NK-92 treated with Interleukin-12 subunit alpha and Interleukin-12 subunit beta, amount 100 ng/mL, for 24 hours (cell line): ENCODE data around the gene ADAMTS8.
"Not testable (repeated sequence)": the region's sequence is repeated elsewhere in the genome, so short reads cannot be mapped to it uniquely, and the experiment has no call there.

Experiments used
- DNase-seq: peaks from one replicate; lab custom pipeline; 2025; lab: John Stamatoyannopoulos, UW

ADAMTS8 gene

DNA sequence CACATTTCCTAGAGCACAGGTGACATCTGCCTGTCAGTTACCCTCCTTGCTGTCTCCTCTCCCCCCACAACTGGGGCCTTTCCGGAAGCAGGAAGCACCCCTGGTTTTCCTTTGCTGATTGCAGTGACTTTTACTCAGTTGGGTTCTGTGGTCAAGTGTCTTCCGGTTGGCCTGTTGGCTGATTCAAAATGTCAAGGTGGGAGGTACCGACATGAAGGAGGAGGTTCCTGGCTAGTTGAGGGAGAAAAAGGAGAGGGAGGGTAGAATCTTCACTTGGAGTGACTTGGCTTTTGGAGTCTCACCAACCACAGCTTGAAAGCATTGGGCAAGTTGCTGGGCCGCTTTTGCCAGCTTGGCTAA lies 10.7 kb upstream of the ADAMTS8 start:
- DNase-seq: peak; percentile 15

DNA sequence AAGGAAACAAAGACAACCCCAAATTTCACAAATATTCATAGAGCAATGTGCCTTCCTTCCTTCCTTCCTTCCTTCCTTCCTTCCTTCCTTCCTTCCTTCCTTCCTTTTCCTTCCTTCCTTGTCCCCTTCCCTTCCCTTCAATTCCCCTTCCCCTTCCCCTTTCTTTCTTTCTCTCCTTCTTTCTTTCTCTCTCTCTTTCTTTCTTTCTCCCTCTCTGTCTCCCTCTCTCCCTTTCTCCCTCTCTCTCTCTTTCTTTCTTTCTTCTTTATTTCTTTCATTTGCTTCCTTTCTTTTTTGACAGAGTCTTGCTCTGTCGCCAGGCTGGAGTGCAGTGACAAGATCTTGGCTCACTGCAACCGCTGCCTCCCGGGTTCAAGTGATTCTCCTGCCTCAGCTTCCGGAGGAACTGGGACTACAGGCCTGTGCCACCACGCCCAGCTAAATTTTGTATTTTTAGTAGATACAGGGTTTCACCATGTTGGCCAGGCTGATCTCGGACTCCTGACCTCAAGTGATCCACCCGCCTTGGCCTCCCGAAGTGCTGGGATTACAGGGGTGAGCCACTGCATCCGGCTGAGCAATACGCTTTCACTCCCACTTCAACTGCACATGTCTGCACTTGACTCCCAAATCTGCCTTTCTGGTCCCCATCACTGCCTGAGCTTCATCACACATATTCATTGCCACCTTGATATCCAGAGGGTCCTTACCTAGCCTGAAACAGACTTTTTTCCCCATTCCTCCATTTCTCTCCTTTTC lies 10.2 kb upstream of the ADAMTS8 start:
- DNase-seq: not testable (repeated sequence)

DNA sequence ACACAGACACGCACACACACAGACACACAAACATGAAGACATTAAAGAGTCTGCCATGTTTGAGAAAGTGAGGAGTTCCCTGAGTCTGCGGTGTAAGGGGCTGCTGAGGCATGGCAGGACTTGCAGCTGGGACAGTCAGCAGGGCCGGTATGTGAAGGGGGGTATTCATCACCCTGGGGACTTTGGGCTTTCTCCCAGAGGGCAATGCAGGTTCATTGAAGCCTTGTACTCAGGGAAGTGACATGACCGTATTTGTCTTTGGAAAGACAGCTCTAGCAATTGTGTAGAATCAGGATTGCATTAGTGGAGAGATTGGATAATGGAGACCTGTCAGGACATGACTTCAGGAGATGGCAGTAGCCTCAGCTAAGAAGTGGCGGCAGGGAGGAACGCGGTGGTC lies 9.4 kb upstream of the ADAMTS8 start:
- DNase-seq: no peak

DNA sequence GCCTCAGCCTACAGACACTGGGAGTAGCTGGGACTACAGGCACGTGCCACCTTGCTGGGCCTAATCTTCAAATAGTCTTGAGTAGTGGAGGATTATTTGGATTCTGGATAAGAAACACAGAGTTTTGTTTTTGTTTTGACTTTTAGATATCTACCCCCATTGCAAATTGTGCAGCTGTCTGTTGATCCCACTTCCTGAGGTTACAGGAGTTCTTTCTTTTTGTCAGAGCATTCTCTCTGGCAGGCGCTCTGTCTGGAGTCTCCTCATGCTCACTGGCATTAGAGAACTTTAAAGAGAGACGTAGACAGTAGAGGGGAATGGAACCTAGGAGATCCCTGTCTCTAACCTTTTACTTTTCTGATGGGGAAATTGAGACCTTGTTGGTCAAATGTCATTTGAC lies 7.8 kb upstream of the ADAMTS8 start:
- no peak for DNase-seq

DNA sequence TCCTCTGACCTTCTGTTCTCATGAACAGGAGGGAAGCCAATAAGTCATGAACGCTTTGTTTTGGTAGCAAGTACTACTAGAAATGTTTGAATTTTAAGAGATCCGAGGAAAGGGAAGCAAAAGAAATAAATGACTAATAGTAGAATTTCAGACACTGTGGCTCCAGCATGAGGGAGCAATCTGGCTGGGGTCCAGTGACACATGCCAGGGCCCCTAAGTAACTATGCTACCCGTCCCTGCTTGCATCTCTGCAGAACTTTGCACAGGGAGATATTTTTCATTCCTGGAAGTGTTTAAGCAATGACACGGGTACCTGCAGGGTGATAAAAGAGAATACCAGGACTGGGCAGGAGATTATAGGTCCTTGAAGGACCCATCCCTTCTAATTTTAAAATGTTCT lies 7.3 kb upstream of the ADAMTS8 start:
- DNase-seq: no peak

DNA sequence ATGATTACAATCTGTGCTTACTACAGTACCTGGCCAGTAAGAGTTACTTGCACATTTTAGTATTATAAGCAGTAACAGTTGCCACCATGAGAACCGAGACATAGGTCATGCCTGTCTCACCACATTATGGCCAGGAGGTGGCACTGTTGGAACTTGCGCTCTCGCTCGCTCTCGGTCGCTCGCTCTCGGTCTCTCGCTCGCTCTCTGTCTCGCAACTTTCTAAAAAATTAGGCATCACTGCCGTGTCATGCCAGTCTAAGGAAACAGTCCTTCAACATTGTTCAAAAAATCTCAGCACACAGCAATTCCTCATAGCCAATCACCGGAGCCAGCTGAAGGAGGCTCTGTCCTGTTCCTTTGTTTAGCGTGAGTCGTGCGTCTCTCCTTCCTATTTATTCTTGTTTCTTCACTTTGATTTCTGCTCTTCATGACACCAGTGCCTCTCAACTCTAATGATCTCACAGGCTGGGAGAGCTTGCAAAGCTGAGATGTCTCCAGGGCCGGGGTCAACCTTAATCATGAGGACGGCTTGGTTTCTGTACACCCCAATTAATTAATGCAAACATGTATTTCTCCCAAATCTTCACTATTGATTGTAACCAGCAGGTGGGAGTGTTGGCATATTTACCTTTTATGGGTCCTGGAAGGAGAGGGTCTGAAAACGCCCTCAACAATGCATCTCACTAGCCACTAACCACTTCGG lies 6.3 kb upstream of the ADAMTS8 start:
- peak; percentile 44 for DNase-seq

DNA sequence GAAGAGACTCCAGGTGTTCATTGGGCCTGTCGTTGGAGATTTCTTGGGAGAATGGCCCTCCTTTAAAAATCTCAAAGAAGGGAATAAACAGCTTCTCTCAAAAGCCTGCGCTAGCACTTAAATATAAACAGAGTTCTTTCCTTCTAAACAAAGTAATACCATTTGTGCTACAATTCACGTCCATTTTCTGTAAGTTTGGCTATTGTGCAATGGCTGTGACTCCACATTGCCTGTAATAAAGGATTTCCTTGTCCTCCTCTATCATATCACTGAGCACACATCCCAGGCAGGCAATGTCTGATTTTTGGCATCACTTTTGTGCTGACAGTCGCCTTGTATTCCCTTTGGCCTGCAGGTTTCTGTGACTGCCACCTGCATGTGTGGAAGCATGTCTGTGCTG lies 4.9 kb upstream of the ADAMTS8 start:
- DNase-seq: no peak

DNA sequence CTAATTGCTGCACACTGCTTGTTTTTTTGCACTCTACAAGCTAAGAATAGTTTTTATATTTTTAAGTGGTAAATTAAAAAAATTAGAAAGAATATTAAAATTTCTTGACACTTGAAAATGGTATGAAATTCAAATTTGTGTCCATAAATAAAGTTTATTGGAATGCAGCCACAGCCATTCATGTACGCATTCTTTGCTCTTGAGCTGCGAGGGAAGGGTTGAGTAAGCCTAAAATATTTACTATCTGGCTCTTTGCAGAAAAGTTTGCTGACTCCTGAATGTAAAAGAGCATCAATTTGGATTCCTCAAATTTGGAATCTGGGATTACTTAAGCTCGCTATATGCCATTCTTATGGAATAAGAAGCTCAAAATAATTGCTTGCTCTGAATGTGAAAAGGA lies 3.4 kb upstream of the ADAMTS8 start:
- DNase-seq: no peak

DNA sequence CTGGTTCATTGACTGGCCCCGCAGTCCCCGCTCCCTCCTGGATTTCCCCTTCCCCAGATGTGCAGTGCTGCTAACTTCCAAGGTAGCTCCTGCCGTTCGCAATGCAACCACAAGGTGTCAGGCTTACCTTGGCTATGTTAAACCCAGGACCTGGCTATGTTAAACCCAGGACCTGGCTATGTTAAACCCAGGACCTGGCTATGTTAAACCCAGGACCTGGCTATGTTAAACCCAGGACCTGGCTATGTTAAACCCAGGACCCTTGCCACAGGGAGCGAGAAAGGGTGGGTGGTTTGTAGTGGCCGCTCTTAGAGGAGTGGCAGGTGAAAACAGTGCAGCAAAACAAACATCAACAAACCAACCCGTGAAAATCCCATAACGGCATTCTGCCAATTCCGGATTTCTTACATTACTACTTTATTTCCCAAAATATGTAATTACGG lies 2.9 kb upstream of the ADAMTS8 start:
- DNase-seq: peak; percentile 39

DNA sequence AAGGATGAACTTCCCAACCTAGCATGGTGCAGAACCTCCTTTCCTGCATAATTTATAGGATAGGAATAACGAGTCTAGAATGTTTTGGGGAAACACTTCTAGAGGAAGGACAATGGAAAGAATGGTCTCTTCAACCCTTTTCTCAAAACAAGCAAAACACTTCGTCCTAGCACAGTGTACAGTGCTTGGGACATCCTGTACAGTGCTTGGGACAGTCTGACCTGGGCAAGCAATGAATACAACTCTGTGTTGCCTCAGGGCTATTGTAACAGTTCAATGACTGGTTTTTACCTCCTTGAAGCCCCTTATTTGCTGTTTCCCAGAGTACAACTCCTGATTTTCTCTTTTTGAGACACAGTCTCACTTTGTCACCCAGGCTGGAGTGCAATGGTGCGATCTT lies 1.6 kb upstream of the ADAMTS8 start:
- no peak for DNase-seq

DNA sequence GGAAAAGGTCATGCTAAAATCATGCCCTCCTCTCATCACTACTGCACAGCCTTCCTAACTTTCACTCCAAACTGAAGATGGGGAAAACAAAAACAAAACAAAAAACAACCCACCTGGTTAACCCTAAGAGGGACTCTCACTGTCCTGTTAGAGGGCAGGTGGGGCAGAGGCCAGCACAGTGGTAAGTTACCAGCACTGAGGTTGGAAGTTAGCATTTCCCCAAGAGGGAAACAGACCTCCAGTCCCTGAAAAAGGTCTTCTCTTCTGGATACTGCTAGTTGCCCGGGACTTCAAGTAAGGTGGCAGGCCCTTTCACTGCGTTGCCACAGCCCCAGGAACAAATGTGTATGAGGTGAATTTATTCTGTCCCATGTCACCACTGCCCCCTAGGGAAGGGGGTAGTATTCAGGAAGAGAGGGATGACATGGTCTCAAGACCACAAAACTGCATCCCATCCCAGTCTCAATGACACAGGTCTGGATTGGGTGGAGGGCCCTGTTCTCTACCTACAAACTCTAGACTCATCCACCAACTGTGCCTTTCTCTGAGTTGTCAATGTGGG lies 792 bp upstream of the ADAMTS8 start:
- no peak for DNase-seq

DNA sequence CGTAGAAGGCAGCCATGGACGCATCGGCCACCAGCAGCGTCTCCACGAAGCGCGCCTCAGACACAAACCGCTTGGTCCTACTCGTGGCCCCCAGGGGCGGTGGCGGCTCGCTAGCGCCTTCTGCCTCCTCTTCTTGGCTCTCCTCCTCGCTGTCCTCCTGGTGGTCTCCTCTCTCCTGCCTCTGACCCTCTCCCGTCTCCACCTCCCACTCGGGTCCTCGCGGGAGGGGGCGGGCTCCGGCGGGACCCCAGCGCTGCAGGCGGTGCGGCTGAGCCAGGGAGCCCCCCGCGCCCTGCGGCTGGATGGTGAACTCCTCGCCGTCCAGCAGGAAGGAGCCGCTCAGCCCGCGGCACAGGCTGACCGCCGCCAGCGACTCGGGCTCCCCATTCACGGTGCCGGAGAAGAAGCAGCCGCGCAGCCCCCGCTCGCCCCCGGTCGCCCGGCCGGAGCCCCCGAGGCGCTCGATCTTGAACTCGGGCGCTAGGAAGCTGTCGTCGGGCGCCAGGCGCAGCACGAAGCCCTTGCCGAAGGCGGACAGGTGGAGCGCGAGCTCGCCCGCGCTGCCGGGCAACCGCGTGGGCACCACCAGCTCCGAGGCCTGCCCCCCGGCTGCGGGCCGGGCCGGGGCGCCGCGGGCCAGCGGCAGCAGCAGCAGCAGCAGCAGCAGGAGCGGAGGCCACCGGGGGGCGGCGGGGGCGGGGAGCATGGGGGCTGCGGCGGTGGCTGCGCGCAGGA lies 661 bp downstream of the ADAMTS8 start:
- no peak for DNase-seq

DNA sequence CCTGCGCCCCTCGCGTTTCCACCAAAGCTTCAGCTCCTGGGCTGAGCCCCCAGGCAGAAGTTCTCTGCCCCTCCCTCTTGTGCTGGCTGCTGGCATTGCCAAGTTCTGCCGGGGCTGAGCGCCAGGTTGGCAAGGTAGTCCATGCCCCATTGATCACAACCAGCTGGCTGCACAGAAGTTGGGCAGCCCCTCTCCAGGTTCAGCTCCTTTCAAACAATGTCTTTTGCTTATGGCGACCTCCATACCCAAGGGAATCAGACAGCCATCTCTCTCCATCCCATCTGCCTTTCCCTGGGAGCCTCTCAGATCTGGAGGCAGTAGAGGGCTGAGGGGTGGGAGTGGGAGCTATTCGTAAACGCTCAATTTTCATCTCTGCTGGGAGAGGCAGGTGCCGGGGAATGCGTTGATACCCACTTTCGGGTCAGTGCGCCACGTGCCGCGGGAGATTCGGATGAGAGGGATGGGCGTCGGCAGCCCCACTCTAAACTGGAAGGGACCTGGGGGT lies 1.5 kb downstream of the ADAMTS8 start:
- DNase-seq: no peak

DNA sequence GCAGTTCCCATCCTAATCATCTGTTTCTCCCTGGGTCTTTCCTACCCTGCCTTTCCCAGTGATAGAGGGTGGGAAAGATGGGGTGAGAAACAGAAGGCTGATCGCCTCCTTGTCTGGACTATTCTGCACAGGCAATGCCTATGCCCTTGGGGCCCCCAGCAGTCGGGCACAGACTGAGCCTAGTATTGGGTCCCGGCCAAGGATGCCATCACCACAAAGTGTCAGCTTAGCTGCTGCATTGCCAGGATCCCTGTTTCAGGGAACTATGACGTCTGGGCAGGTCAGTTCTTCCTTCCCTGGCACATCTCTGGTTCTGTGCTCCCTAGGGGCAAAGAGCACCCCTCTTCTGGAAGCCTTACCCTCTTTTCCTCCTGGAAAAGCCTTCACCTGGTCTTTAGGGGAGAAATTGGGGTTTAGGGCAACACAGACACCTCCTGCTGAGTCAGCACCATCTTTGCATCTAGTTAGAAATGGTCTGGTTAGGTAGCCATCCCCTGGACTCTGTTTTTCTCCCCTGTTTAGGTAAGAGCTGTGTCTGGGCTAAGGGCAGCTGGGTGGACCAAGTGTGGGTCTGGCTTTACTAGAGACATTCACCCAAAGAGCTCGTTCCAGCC lies 2.1 kb downstream of the ADAMTS8 start:
- no peak for DNase-seq

DNA sequence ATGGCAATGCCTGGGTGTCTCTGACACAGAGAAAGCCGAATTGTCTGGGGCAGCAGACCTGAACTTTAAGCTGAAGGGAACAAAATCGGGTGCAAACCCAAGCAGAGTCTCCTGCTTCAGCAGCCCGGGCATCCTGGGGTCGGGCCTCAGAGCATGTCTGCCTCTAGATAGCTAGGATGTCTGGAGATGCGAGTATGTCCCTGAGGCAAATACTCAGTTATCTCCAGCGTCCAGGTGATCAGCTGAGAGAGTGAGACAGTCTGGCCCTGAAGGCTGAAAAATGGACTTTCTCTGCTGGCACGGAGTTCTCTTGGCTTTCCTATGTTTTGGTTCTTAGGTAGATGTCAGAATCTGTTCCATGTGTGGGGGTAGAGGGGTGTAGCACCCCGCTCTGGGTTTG lies 3.3 kb downstream of the ADAMTS8 start:
- DNase-seq: no peak

DNA sequence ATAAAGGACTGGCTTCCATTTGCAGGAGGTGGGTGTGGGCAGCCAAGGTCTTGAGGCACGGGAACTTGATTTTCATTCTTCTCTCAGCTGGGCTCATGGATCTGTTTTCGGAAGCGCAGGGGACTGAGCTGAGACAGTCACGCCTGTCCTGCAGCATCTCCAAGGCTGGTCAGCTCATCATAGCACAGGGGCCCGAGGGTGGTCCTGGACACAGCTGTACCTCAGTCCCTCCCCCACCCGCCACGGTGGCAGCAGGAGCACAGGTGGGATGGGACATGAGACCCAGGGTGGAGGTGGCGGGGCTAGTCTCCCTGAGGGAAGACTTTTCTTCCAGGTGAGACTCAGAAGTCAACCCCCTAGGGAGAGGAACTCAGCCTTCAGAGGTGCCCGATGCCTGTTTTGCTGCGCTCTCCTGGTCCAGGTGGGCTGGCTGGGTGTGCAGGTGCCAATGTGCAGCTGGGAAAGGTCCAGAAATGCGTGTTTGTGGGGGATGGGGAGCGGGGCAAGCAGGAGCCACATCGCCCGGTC lies 3.7 kb downstream of the ADAMTS8 start:
- no peak for DNase-seq

DNA sequence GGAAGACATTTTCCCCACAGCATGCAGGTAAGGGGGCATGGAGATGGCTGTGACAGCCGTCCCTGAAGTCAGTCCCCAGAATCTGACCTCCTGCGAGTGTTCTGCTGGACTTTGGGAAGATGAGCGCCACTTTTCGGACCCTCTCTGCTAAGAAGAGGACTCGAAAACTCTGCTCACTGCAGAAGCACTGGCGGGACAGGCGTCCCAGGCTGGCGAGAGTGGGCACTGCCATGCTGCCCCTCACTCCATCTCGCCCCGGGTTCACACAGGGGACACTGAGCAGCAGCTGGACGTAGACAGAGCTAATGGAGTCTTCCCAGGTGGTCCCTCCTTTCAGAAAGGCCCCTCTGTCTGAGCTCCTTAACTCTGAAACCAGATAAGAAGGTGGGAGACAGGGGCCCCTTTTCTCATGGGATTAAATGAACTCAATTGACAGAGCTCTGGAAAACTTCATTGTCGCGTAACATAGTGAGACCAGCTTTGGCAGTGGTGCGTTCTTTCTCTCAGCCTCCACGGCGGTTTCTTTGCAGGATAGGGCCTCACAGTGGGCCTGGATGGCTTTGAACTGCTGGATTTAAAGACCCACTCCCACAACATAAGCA lies 4.8 kb downstream of the ADAMTS8 start:
- DNase-seq: no peak

DNA sequence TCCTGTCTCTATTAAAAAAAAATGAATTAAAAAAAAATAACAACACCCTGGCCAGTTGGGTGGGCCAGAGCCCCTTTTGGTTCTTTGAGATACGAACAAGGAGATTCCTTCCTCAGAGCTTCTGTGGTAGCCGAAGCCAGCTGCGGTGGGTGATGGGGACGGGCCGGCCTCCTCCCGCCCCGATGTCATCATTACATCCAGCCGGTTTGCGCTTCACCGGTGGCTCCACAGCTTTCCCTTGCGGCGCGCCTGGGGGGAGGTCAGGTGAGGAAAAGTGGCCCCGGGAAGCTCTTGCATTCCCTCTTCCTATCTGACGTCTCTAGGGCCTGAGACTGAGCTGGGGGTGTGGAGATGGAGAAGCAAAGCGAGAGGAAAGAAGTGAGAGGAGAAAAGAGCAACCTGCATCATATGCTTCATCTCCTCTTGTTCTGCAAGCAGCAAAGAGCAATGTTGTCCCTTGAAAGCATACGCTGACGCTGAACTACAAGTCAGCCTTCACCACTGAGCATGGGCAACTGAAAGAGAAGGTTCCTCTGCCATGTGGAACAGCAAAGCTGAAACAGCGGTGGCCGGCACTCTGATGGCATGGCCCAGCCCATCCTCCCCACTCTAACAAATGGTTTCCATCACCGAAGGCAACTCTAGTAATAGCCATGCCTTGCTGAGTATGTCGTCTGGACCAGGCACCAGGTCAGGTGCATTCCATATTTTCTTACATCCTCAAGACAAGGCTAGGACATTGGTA lies 6.0 kb downstream of the ADAMTS8 start:
- DNase-seq: no peak

DNA sequence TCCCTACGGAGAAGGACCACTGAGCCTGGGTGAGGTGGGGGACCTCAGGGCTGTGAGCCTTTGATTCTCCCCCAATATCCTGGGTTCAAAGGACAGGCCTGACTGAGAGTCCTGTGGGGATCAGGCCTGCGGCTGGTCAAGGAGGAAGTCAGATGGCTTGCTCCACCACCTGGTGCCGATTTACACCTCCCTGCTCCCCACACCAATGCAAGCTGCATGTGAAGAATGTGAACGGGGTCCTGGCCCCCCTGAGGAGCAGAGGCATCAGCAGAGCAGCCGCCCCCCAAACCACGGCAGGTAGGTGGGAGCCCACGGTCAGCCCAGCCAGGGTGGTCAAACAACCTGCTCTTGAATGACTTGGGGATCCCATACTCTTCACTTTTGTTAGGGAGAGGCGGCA lies 6.7 kb downstream of the ADAMTS8 start:
- no peak for DNase-seq

DNA sequence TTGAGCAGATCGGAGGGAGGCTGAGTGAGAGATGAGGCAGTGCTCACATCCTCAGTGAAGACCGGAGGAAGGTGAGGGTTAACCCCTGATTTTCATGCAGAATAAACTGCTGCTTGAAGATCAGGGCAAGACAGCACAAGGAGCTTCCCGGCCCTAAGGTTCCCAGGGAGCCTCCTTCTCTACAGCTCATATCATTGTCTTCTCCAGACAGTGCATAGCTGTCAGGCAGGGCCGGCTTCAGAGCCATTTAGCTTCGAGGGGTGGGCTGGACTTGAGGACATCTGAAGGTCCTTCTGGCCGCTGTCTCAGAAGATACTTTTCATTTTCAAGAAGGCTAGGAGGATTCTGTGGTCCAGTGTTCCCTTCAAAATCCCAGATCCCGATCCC lies 7.2 kb downstream of the ADAMTS8 start:
- no peak for DNase-seq
